ENCODE results near the gene KCNK2.

KCNK2 gene

GRCh38 chr1:215043401-215043800 is 39.1 kb upstream of the KCNK2 start:
- no peak overlapping the region for H3K4me2 ChIP-seq (ENCODE audit: low read depth, low read length, poor library complexity, severe bottlenecking)
- no peak for TF ChIP-seq CTCF (conservative IDR thresholded peaks at IDR 0.05; ENCODE audit: low read length)
- TF ChIP-seq EZH2phosphoT487 (IDR thresholded peaks at IDR 0.05; ENCODE audit: borderline replicate concordance) = no peak
- no peak overlapping the region for H3K9ac ChIP-seq (ENCODE audit: low read depth, low read length, poor library complexity, severe bottlenecking)
- no peaks in the 10 kb centered on the region for H3K9me3 ChIP-seq (ENCODE audit: insufficient read depth, low read depth, low read length)
- no peaks in the 10 kb centered on the region for H3K79me2 ChIP-seq (ENCODE audit: insufficient read depth, low read length)
- H3K4me1 ChIP-seq (ENCODE audit: insufficient read depth, low read length, poor library complexity, severe bottlenecking) = no peaks in the 10 kb centered on the region
- H3K36me3 ChIP-seq (ENCODE audit: insufficient read depth, low read length) = no peaks in the 10 kb centered on the region
- H3F3A ChIP-seq (ENCODE audit: low read depth) = no peaks in the 10 kb centered on the region
- no peaks in the 10 kb centered on the region for H3K27me3 ChIP-seq (ENCODE audit: insufficient read depth, low read length, poor library complexity, severe bottlenecking)
- no peak overlapping the region for H3K4me3 ChIP-seq (ENCODE audit: low read length, poor library complexity, severe bottlenecking)
- no peaks in the 10 kb centered on the region for H4K20me1 ChIP-seq (ENCODE audit: insufficient read depth, low read length, poor library complexity, severe bottlenecking)
- H3K9me2 ChIP-seq (replicated peaks; ENCODE audit: low read depth, low read length) = no peaks in the 10 kb centered on the region; the same call in 1 of the 2 replicates
- no peak overlapping the region for H2AFZ ChIP-seq (ENCODE audit: low read length)

- no peaks in the 10 kb centered on the region for H3F3A ChIP-seq (ENCODE audit: low read depth)
- no peak for TF ChIP-seq CTCF (conservative IDR thresholded peaks at IDR 0.05; ENCODE audit: low read length)
- no peak for TF ChIP-seq EZH2phosphoT487 (IDR thresholded peaks at IDR 0.05; ENCODE audit: borderline replicate concordance)
- no peaks in the 10 kb centered on the region for H3K9me3 ChIP-seq (ENCODE audit: insufficient read depth, low read depth, low read length)
These were observed 38.4 kb upstream of the KCNK2 start for GRCh38 chr1:215044151-215044550.

GRCh38 chr1:215045698-215046308 is 36.7 kb upstream of the KCNK2 start:
- no peak overlapping the region for H2AFZ ChIP-seq (ENCODE audit: low read length)
- no peaks in the 10 kb centered on the region for H3K9me3 ChIP-seq (ENCODE audit: insufficient read depth, low read depth, low read length)
- H3K36me3 ChIP-seq (ENCODE audit: insufficient read depth, low read length) = no peaks in the 10 kb centered on the region
- no peaks in the 10 kb centered on the region for H4K20me1 ChIP-seq (ENCODE audit: insufficient read depth, low read length, poor library complexity, severe bottlenecking)
- H3F3A ChIP-seq (ENCODE audit: low read depth) = no peaks in the 10 kb centered on the region
- H3K9me2 ChIP-seq (replicated peaks; ENCODE audit: low read depth, low read length) = no peaks in the 10 kb centered on the region; the same call in 1 of the 2 replicates
- no peak overlapping the region for H3K4me2 ChIP-seq (ENCODE audit: low read depth, low read length, poor library complexity, severe bottlenecking)
- no peaks in the 10 kb centered on the region for H3K4me1 ChIP-seq (ENCODE audit: insufficient read depth, low read length, poor library complexity, severe bottlenecking)
- H3K79me2 ChIP-seq (ENCODE audit: insufficient read depth, low read length) = no peaks in the 10 kb centered on the region
- no peaks in the 10 kb centered on the region for H3K27me3 ChIP-seq (ENCODE audit: insufficient read depth, low read length, poor library complexity, severe bottlenecking)
- no peak overlapping the region for H3K4me3 ChIP-seq (ENCODE audit: low read length, poor library complexity, severe bottlenecking)
- no peak for TF ChIP-seq EZH2phosphoT487 (IDR thresholded peaks at IDR 0.05; ENCODE audit: borderline replicate concordance)
- H3K9ac ChIP-seq (ENCODE audit: low read depth, low read length, poor library complexity, severe bottlenecking) = no peak overlapping the region

More at GRCh38 chr1:215044151-215044550, 38.4 kb upstream of the KCNK2 start:
- Histone ChIP-seq H3K9ac (ENCODE audit: low read depth, low read length, poor library complexity, severe bottlenecking) (no peak overlapping the region), H3K79me2 (ENCODE audit: insufficient read depth, low read length) (no peaks in the 10 kb centered on the region), H3K4me1 (ENCODE audit: insufficient read depth, low read length, poor library complexity, severe bottlenecking) (no peaks in the 10 kb centered on the region), H3K9me2 (replicated peaks; ENCODE audit: low read depth, low read length) (no peaks in the 10 kb centered on the region; the same call in 1 of the 2 replicates), H3K4me2 (ENCODE audit: low read depth, low read length, poor library complexity, severe bottlenecking) (no peak overlapping the region), H3K36me3 (ENCODE audit: insufficient read depth, low read length) (no peaks in the 10 kb centered on the region), H2AFZ (ENCODE audit: low read length) (no peak overlapping the region), H3K4me3 (ENCODE audit: low read length, poor library complexity, severe bottlenecking) (no peak overlapping the region), H3K27me3 (ENCODE audit: insufficient read depth, low read length, poor library complexity, severe bottlenecking) (no peaks in the 10 kb centered on the region), H4K20me1 (ENCODE audit: insufficient read depth, low read length, poor library complexity, severe bottlenecking) (no peaks in the 10 kb centered on the region)
